ENCODE results near the gene STAT5B. TPM values are rescaled to one million over a fixed set of nuclear protein-coding genes. Genes with fewer than 3 reads are reported as not detected.
A peak's percentile ranks its signal among the peaks of the same experiment; 100 is the strongest.

The STAT5B gene
- total and polyA plus RNA-seq, 10 donors, result 26.4 to 171 (median 101) TPM

DNA sequence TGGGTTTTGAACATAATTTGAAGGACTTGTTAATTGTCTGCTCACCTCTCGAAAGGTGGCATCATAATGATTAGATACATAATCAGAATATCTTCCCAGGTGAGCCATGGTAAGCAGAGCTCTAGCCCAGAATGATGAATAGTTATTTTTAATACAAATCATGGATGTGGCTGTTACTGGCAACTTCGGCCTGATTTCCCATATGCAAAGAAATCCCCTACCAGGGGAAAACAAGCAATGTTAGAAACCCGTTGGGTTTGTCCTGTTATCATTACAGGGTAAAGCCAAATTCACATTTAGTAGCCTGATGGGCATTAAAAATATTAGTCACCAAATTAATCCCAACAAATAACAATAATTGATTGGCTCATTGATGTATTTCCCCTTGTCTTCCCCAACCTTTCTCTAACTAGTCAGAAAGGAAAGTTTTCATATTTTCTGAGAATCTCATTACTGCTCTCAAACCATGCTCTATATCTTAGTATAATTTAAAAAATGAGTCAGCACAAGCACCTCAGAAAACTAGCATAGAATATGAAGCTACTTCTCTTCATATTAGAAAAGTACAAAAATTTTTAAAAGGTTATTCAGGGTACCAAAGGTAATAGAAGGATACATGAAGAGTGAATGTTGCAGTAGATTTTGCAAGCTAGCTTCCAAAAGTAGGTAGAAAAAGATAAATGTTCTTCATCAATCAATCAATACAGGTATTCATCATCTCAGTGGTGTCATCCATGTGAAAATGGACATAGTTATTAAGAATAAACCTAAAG is 5.0 kb downstream of the STAT5B start:
- Histone ChIP-seq H3K27me3 (replicated peaks in 1 of 7) (no peaks in the 10 kb centered on the region), H3K36me3 (no peaks in the 10 kb centered on the region), H3K27ac (peak overlapping the region in 6 of 8 donors; percentile 34 to 95 (median 92)), H3K4me3 (peak overlapping the region in 1 of 8 donors; percentile 94), H3K9me3 (no peaks in the 10 kb centered on the region), H3K4me1 (peaks cover 23 to 95% (median 62%) of the 10 kb centered on the region in 6 donors)
- WGBS, 5 donors, result 76 to 86% (median 85%) methylated on average over 3 of the region's 3 CpGs
- TF ChIP-seq POLR2A (IDR thresholded peaks at IDR 0.05) (no peak), POLR2AphosphoS5 (IDR thresholded peaks at IDR 0.05) (no peak)
- TF ChIP-seq, protein P1, sequence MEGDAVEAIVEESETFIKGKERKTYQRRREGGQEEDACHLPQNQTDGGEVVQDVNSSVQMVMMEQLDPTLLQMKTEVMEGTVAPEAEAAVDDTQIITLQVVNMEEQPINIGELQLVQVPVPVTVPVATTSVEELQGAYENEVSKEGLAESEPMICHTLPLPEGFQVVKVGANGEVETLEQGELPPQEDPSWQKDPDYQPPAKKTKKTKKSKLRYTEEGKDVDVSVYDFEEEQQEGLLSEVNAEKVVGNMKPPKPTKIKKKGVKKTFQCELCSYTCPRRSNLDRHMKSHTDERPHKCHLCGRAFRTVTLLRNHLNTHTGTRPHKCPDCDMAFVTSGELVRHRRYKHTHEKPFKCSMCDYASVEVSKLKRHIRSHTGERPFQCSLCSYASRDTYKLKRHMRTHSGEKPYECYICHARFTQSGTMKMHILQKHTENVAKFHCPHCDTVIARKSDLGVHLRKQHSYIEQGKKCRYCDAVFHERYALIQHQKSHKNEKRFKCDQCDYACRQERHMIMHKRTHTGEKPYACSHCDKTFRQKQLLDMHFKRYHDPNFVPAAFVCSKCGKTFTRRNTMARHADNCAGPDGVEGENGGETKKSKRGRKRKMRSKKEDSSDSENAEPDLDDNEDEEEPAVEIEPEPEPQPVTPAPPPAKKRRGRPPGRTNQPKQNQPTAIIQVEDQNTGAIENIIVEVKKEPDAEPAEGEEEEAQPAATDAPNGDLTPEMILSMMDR (IDR thresholded peaks at IDR 0.05 in 8 of 11, conservative IDR thresholded peaks at IDR 0.05 in 3 of 11), result no peak
- intact Hi-C loops (cut with DNase I; ENCODE audit: low total_unique reads), result no loop called here
- DNase-seq, result no peak

DNA sequence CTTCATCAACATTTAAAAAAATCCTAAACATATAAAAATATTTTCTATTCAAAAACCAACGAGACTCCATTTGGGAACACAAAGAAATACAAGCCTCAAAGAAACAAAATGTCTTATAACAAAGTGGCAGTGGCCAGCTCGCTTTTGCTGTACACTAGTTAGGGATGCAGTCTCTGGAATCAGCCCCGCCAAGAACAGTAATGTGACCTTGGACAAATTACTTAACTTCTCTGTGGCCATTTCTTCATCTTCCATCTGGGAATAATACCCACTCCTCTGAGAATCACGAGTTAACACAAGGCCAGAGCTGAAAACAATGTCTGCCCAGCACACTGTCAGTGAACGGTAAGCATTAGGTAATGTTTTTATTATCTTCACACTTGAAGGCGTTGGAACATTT is 5.6 kb downstream of the STAT5B start:
- no peaks in the 10 kb centered on the region for H3K9me3 ChIP-seq
- intact Hi-C loops (cut with DNase I; ENCODE audit: low total_unique reads), result no loop called here
- no peaks in the 10 kb centered on the region for H3K27me3 ChIP-seq (replicated peaks in 1 of 7)
- H3K36me3 ChIP-seq, result no peaks in the 10 kb centered on the region
- peaks cover 23 to 97% (median 64%) of the 10 kb centered on the region in 6 donors for H3K4me1 ChIP-seq
- WGBS, 5 donors, result 68 to 87% (median 77%) methylated on average over 6 of the region's 6 CpGs
- DNase-seq, result no peak
- H3K27ac ChIP-seq, result peak overlapping the region in 3 of 8 donors; percentile 93 to 95 (median 93)
- H3K4me3 ChIP-seq, result no peak overlapping the region
- no peak for TF ChIP-seq POLR2AphosphoS5 (IDR thresholded peaks at IDR 0.05)
- TF ChIP-seq POLR2A (IDR thresholded peaks at IDR 0.05), result no peak
- TF ChIP-seq, protein P1 (IDR thresholded peaks at IDR 0.05 in 8 of 11, conservative IDR thresholded peaks at IDR 0.05 in 3 of 11), result no peak

DNA sequence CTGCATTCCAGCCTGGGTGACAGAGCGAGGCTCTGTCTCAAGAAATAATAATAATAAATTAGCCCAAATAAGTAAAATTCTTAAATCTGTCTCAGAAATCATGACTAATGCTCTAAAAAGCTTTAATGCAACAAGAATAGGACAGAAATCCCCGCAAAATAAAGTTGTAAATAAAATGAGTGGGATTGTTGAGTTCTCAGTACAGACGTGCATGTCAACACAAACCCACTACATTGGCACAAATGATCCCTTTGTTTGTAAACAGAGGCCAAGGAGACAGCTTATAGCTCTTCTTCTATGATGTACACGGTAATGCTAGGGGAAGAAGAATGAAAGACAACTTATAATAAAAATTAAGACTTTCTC is 6.0 kb downstream of the STAT5B start:
- WGBS, 5 donors, result 62 to 93% (median 83%) methylated on average over 4 of the region's 4 CpGs
- Histone ChIP-seq H3K9me3 (no peaks in the 10 kb centered on the region), H3K27ac (peak overlapping the region in 1 of 8 donors; percentile 95), H3K4me1 (peaks cover 23 to 93% (median 64%) of the 10 kb centered on the region in 6 donors), H3K36me3 (no peaks in the 10 kb centered on the region), H3K4me3 (no peak overlapping the region), H3K27me3 (replicated peaks in 1 of 7) (no peaks in the 10 kb centered on the region)
- no peak for DNase-seq
- intact Hi-C loops (cut with DNase I; ENCODE audit: low total_unique reads), result no loop called here
- TF ChIP-seq POLR2AphosphoS5 (IDR thresholded peaks at IDR 0.05) (no peak), POLR2A (IDR thresholded peaks at IDR 0.05) (no peak)
- TF ChIP-seq, protein P1 (IDR thresholded peaks at IDR 0.05 in 8 of 11, conservative IDR thresholded peaks at IDR 0.05 in 3 of 11), result no peak

DNA sequence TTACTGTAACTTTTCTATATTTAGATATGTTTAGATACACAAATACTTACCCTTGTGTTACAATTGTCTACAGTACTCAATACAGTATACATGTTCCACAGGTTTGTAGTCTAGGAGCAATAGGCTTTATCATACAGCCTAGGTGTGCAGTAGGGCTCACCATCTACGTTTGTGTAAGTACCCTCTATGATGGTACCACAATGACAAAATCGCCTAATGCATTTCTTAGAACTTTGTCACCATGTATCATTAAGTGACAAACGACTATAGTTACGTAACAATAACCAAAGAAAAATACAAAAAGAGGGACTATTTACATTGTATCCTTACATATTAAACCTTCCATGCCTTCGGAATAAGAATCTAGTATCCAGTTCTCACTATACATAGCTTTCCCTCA is 8.0 kb downstream of the STAT5B start:
- H3K27me3 ChIP-seq (replicated peaks in 1 of 7), result no peaks in the 10 kb centered on the region
- TF ChIP-seq, protein P1 (IDR thresholded peaks at IDR 0.05 in 8 of 11, conservative IDR thresholded peaks at IDR 0.05 in 3 of 11), result no peak
- no peaks in the 10 kb centered on the region for H3K9me3 ChIP-seq
- peak overlapping the region in 3 of 8 donors; percentile 15 to 81 (median 76) for H3K27ac ChIP-seq
- intact Hi-C loops (cut with DNase I; ENCODE audit: low total_unique reads), result no loop called here
- WGBS, 5 donors, result 75 to 86% (median 82%) methylated on average over 5 of the region's 5 CpGs
- no peak overlapping the region for H3K4me3 ChIP-seq
- no peaks in the 10 kb centered on the region for H3K36me3 ChIP-seq
- peaks cover 10 to 77% (median 46%) of the 10 kb centered on the region in 6 donors for H3K4me1 ChIP-seq
- DNase-seq, result no peak
